ENCODE results near the gene GALR3. TPM values are rescaled to one million over a fixed set of nuclear protein-coding genes. Genes with fewer than 3 reads are reported as not detected.

GALR3 gene
- total and polyA plus RNA-seq, 2 of the 8 experiments (the other 6 are each of a cell fraction or from before 2014, with no cell fraction given), result 0.84 to 1.1 TPM

DNA sequence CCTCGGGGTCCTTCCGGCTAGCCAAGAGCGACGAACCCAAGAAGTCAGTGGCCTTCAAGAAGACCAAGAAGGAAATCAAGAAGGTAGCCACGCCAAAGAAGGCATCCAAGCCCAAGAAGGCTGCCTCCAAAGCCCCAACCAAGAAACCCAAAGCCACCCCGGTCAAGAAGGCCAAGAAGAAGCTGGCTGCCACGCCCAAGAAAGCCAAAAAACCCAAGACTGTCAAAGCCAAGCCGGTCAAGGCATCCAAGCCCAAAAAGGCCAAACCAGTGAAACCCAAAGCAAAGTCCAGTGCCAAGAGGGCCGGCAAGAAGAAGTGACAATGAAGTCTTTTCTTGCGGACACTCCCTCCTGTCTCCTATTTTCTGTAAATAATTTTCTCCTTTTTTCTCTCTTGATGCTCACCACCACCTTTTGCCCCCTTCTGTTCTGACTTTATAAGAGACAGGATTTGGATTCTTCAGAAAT is 17.3 kb upstream of the GALR3 start:
- Histone ChIP-seq H3K27ac (ENCODE audit: low read depth, low read length) (no peak overlapping the region), H2AFZ (ENCODE audit: low read length) (no peak overlapping the region), H4K91ac (replicated peaks; ENCODE audit: insufficient read length, low read length) (no peak overlapping the region), H4K20me1 (replicated peaks in 1 of 2; ENCODE audit: control insufficient read depth in 1 of 2, insufficient read depth in 2 of 2, low read length in 2 of 2) (peaks cover 3 to 4% of the 10 kb centered on the region in 2 experiments), H3K18ac (ENCODE audit: extremely low read depth, low read length) (peak overlapping the region; percentile 78; the same call in 1 of the 2 replicates), H3K9me3 (ENCODE audit: insufficient read depth in 2 of 2, low read depth in 1 of 2, low read length in 1 of 2) (no peaks in the 10 kb centered on the region), H2BK15ac (ENCODE audit: low read length) (no peak overlapping the region), H3K23ac (ENCODE audit: insufficient read length) (no peak overlapping the region), H2BK120ac (replicated peaks; ENCODE audit: low read depth, low read length) (no peak overlapping the region), H2AK5ac (ENCODE audit: low read depth, low read length) (no peak overlapping the region), H3K23me2 (ENCODE audit: low read depth, low read length) (peaks cover 48% of the 10 kb centered on the region), H3K4ac (replicated peaks; ENCODE audit: insufficient read length, low read depth, low read length) (no peak overlapping the region), H3K79me2 (ENCODE audit: control insufficient read depth in 1 of 2, insufficient read depth in 2 of 2, low read length in 2 of 2) (peaks cover 4 to 7% of the 10 kb centered on the region in 2 experiments; a peak in 2 of 4 replicates), H3K4me2 (ENCODE audit: insufficient read depth in 1 of 2, low read depth in 2 of 2, low read length in 2 of 2) (peak overlapping the region; percentile 91 to 94), H3K56ac (replicated peaks; ENCODE audit: insufficient read length, low read depth, low read length) (no peak overlapping the region), H3K4me3 (ENCODE audit: extremely low read depth in 1 of 4, insufficient read depth in 2 of 4, low read depth in 3 of 4, low read length in 4 of 4) (peak overlapping the region; percentile 79 to 91 (median 86)), H3K79me1 (ENCODE audit: low read depth, low read length) (peaks cover 3% of the 10 kb centered on the region), H2BK5ac (ENCODE audit: low read depth, low read length) (no peak overlapping the region; the same call in 1 of the 2 replicates), H3K14ac (ENCODE audit: insufficient read length) (no peak overlapping the region), H3K27me3 (replicated peaks in 1 of 4; ENCODE audit: control insufficient read depth in 3 of 4, extremely low read depth in 1 of 4, insufficient read depth in 3 of 4, low read length in 3 of 4) (peaks cover 3 to 44% (median 37%) of the 10 kb centered on the region in 4 experiments), H4K5ac (ENCODE audit: insufficient read length, low read depth, low read length) (no peak overlapping the region), H2BK20ac (ENCODE audit: low read length) (no peak overlapping the region), H2BK12ac (ENCODE audit: low read depth, low read length) (0 out of 2 replicates have a peak overlapping the region, but pooled peaks have one; percentile 60), H4K8ac (ENCODE audit: extremely low read depth, insufficient read depth, low read length) (no peak overlapping the region), H3K9ac (replicated peaks in 1 of 4; ENCODE audit: extremely low read depth in 1 of 4, low read depth in 3 of 4, low read length in 3 of 4) (peak overlapping the region in 3 of 4 experiments; percentile 56 to 82 (median 72); a peak in 4 of 7 replicates), H3K36me3 (ENCODE audit: control insufficient read depth in 2 of 4, insufficient read depth in 4 of 4, low read length in 3 of 4) (no peaks in the 10 kb centered on the region), H3K4me1 (replicated peaks in 1 of 4; ENCODE audit: control insufficient read depth in 3 of 4, insufficient read depth in 4 of 4, low read length in 3 of 4) (peaks cover 0 to 22% (median 19%) of the 10 kb centered on the region in 4 experiments; a peak in 6 of 7 replicates)
- DNase-seq (ENCODE audit: low read depth in 1 of 2, low spot score in 2 of 2), result no peak
- no peak for FAIRE-seq
- TF ChIP-seq POU5F1 (IDR thresholded peaks at IDR 0.05; ENCODE audit: low read depth, low read length) (no peak), KDM1A (IDR thresholded peaks at IDR 0.05; ENCODE audit: borderline replicate concordance, low read length) (no peak), POLR2A (IDR thresholded peaks at IDR 0.05; ENCODE audit: control extremely low read depth in 1 of 2, low read depth in 2 of 2, low read length in 2 of 2) (no peak; a peak in 1 of 3 replicates), TAF7 (optimal IDR thresholded peaks at IDR 0.05; ENCODE audit: borderline replicate concordance, low read depth, low read length) (peak; percentile 78), SIX5 (IDR thresholded peaks at IDR 0.05; ENCODE audit: low read depth, low read length) (no peak)
- WGBS, 2 experiments (ENCODE audit: extremely low coverage in 1 of 2, insufficient coverage in 1 of 2, insufficient read length in 1 of 2, insufficient replicate concordance in 2 of 2, low coverage in 1 of 2, low lambda C conversion rate in 2 of 2, missing lambda C conversion rate in 1 of 2), result 82% methylated on average over 10 of the region's 10 CpGs; no CpG with 5 or more reads in 1 of the 2 experiments
- ChIA-PET CTCF (ENCODE audit: partially characterized antibody) (no interaction called here), POLR2A (ENCODE audit: partially characterized antibody) (interaction anchor here (0.6 to 8.8 kb wide), 14 partner anchors 12 to 198 kb away, joined by 3 to 142 read pairs (median 4); partner anchors contain the start of genes EIF3L, GALR3, NOL12 and PDXP)

All from H1 (cell line).